ENCODE measurements around the gene PABPC1L2A.
"Not testable (repeated sequence)": the region's sequence is repeated elsewhere in the genome, so short reads cannot be mapped to it uniquely, and the experiment has no call there.

The PABPC1L2A gene

DNA sequence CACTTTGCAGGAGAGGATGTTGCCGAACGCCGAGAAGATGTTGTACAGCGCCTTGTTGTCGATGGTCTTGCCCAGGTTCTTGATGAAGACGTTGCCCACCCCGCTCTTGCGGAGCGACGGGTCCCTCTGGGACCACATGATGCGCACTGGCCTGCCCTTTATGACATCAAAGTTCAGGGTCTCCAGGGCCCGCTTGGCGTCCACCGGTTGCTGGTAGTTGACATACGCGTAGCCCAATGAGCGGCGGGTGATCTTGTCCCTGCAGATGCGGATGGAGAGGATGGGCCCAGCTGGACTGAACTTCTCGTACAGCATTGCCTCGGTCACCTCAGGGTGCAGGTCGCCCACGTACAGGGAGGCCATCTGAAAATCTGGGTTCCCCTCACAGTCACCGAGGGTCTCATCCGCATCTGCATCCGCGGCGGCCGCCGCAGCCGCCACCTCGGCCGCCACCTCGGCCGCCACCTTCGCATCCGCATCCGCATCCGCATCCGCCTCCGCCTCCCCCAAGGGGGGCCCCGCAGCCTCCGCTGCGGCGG is at the start of gene PABPC1L2A:
Gene PABPC1L2A (minus strand): TSS at position 489 of the 539 bp plus-strand sequence. CDS start 126 bp downstream, at position 363.
- not testable (repeated sequence) for H3K4me1 Mint-ChIP-seq (ENCODE audit: low read depth)

DNA sequence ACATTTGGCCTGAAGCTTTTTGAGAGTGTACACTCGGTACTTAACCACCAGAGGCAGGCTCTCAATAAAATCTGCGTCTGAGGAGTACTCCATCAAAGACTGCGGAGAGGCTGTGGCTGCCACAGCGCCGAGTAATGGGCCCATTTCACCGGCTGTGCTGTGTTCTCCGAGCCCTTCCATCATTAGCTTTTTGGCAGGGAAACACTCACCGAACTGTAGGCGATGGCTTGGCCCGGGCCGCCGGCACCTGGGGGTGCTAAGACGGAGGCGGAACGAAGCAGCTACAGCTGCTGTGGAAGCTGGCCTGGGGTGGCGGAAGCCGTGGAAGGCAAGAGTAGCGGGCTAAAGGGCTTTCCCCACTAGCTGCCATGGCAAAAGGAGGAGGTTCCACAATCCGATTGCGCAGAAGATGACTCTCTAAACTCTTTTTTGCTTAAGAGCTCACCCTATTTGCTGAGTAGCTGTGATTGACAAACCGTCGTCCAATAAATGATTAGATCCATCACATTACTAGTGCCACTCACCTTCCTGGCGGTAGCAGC is 48.5 kb upstream of the PABPC1L2A start:
- Mint-ChIP-seq H3K27ac (no peak overlapping the region), H3K4me1 (ENCODE audit: low read depth) (no peaks in the 10 kb centered on the region), H3K9me3 (no peaks in the 10 kb centered on the region), H3K4me3 (peak overlapping the region; percentile 68), H3K27me3 (peaks cover 8% of the 10 kb centered on the region), H3K36me3 (ENCODE audit: low read depth) (no peaks in the 10 kb centered on the region)

More for the DNA sequence above, at the start of gene PABPC1L2A:
- H3K27me3 Mint-ChIP-seq, result peaks cover 20% of the 10 kb centered on the region
- not testable (repeated sequence) for H3K27ac Mint-ChIP-seq; H3K4me3 Mint-ChIP-seq; H3K36me3 Mint-ChIP-seq (ENCODE audit: low read depth); H3K9me3 Mint-ChIP-seq

DNA sequence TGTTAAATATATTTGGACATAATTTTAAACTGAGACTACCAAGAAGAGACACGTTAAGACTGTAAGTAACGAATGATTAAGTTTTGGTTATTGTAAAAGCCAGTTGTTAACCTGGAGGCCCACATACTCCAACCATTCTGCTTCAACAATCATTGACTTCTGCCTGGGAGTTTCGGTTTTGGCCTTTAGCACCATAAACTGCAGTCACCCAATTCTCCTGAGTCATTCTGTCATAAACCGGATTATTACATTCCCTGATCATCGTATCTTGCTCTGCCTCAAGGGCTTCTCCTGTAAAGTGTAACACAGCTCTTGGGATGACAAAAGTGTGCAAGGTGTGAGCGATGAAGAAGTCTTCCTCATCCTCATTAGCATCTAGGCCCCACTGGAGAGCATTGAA is 46.9 kb upstream of the PABPC1L2A start:
- Mint-ChIP-seq H3K36me3 (ENCODE audit: low read depth) (no peaks in the 10 kb centered on the region), H3K27ac (no peak overlapping the region), H3K4me1 (ENCODE audit: low read depth) (no peaks in the 10 kb centered on the region), H3K9me3 (no peaks in the 10 kb centered on the region), H3K4me3 (no peak overlapping the region), H3K27me3 (peaks cover 8% of the 10 kb centered on the region)

DNA sequence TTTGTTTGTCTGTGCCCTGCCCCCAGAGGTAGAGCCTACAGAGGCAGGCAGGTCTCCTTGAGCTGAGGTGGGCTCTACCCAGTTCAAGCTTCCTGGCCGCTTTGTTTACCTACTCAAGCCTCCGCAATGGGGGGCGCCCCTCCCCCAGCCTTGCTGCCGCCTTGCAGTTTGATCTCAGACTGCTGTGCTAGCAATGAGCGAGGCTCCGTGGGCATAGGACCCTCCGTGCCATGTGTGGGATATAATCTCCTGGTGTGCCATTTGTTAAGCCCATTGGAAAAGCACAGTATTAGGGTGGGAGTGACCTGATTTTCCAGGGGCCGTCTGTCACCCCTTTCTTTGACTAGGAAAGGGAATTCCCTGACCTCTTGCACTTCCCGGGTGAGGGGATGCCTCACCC is 20.2 kb upstream of the PABPC1L2A start:
- H3K36me3 Mint-ChIP-seq (ENCODE audit: low read depth); H3K9me3 Mint-ChIP-seq; H3K27ac Mint-ChIP-seq: not testable (repeated sequence)

DNA sequence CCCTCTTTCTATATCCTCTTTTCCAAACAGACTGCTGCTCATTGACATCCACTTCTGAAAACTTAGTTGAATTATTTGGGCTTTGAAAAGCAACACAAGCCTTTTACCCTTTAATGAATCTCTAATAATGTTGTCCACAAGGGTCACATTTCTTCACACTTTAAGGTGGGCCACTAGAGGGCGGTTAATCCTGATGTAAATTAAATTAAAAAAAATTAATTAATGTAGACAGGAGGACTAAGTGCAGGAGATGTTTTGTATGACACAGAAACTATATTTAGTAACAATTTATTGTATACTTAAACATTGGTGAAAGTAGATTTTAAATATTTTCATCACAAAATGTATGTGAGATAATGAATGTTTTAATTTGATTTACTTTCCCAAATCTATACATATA is 7.5 kb upstream of the PABPC1L2A start:
- H3K36me3 Mint-ChIP-seq (ENCODE audit: low read depth); H3K27me3 Mint-ChIP-seq; H3K9me3 Mint-ChIP-seq; H3K4me1 Mint-ChIP-seq (ENCODE audit: low read depth); H3K4me3 Mint-ChIP-seq; H3K27ac Mint-ChIP-seq: not testable (repeated sequence)

More for the DNA sequence above, 20.2 kb upstream of the PABPC1L2A start:
- H3K4me1 Mint-ChIP-seq (ENCODE audit: low read depth); H3K4me3 Mint-ChIP-seq; H3K27me3 Mint-ChIP-seq: not testable (repeated sequence)

DNA sequence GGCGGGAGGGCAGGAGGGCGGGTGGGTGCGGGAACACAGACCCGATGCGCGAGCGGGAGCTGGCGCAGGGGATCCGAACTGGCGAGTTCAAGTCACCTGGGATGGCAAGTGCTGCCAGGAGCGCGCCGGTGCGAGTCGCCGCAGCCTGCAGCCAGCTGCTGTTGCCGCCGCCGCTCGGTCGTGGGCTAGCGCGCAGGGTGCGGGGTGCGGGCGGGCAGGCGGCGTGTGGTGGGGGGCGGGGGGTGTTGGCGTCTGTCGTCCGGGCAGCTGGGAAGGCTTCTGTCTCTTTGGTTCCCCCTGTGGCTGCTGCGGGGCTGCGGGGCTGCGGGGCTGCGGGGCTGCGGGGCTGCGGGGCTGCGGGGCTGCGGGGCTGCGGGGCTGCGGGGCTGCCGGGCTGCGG is 572 bp upstream of the PABPC1L2A start:
- H3K9me3 Mint-ChIP-seq; H3K36me3 Mint-ChIP-seq (ENCODE audit: low read depth); H3K4me1 Mint-ChIP-seq (ENCODE audit: low read depth); H3K4me3 Mint-ChIP-seq; H3K27ac Mint-ChIP-seq: not testable (repeated sequence)
- H3K27me3 Mint-ChIP-seq, result peaks cover 15% of the 10 kb centered on the region

DNA sequence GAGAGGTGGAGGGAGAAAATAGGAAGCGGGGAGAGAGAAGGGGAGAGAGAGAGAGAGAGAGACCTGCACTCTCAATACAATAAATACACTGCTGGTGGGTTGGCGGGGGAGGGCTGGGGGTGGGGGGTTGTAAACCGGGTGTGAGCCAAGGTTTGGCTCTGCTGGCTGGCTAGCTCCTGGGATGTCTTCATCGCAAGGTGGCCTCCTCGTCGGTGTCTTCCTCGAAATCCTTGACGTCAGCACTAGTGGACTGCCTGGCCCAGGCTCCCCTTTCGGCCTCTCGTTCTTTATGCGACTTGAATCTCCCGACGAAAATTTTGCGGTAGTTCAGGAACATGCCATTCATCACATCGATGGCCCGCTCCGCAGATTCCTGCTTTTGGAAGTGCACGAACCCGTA is 715 bp downstream of the PABPC1L2A start:
- H3K27me3 Mint-ChIP-seq, result peaks cover 24% of the 10 kb centered on the region
- H3K36me3 Mint-ChIP-seq (ENCODE audit: low read depth); H3K9me3 Mint-ChIP-seq; H3K27ac Mint-ChIP-seq; H3K4me3 Mint-ChIP-seq; H3K4me1 Mint-ChIP-seq (ENCODE audit: low read depth): not testable (repeated sequence)

DNA sequence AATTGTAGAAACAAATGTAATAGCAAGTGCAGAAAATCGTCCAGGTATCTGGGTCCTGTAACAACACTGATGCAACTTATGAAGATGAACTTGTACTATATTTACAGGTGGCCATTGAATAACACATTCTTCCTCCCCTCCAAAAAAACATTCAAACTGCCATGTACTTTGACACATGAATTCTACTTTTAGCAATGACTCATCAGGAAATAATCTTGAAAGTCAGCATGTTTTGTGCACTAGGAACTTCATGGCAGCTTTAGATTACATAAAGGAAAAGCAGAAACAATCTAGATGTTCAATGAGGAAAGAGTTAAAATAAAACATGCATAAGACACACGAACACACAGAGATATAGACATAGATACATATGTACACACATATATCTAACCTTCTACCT is 2.5 kb downstream of the PABPC1L2A start:
- Mint-ChIP-seq H3K36me3 (ENCODE audit: low read depth) (no peaks in the 10 kb centered on the region), H3K27ac (no peak overlapping the region), H3K9me3 (no peaks in the 10 kb centered on the region), H3K4me3 (no peak overlapping the region), H3K4me1 (ENCODE audit: low read depth) (no peaks in the 10 kb centered on the region), H3K27me3 (peaks cover 26% of the 10 kb centered on the region)

DNA sequence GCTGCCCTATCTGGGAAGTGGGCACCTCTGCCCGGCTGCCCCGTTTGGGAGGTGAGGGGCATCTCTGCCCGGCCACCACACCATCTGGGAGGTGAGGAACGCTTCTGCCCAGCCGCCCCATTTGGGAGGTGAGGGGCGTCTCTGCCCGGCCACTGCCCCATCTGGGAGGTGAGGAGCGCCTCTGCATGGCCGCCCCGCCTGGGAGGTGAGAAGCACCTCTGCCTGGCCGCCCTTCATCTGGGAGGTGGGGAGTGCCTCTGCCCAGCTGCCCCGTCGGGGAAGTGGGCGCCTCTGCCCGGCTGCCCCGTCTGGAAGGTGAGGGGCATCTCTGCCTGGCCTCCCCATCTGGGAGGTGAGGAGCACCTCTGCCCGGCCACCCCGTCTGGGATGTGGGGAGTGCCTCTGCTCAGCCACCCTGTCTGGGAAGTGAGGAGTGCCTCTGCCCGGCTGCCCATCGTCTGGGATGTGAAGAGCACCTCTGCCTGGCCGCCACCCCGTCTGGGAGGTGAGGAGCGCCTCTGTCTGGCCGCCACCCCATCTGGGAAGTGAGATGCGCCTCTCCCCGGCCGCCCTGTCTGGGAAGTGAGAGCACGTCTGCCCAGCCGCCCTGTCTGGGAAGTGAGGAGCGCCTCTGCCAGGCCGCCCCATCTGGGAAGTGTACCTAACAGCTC is 9.8 kb downstream of the PABPC1L2A start:
- no peaks in the 10 kb centered on the region for H3K9me3 Mint-ChIP-seq
- no peak overlapping the region for H3K4me3 Mint-ChIP-seq
- H3K27ac Mint-ChIP-seq, result no peak overlapping the region
- peaks cover 4% of the 10 kb centered on the region for H3K36me3 Mint-ChIP-seq (ENCODE audit: low read depth)
- H3K27me3 Mint-ChIP-seq, result peaks cover 10% of the 10 kb centered on the region
- no peaks in the 10 kb centered on the region for H3K4me1 Mint-ChIP-seq (ENCODE audit: low read depth)

DNA sequence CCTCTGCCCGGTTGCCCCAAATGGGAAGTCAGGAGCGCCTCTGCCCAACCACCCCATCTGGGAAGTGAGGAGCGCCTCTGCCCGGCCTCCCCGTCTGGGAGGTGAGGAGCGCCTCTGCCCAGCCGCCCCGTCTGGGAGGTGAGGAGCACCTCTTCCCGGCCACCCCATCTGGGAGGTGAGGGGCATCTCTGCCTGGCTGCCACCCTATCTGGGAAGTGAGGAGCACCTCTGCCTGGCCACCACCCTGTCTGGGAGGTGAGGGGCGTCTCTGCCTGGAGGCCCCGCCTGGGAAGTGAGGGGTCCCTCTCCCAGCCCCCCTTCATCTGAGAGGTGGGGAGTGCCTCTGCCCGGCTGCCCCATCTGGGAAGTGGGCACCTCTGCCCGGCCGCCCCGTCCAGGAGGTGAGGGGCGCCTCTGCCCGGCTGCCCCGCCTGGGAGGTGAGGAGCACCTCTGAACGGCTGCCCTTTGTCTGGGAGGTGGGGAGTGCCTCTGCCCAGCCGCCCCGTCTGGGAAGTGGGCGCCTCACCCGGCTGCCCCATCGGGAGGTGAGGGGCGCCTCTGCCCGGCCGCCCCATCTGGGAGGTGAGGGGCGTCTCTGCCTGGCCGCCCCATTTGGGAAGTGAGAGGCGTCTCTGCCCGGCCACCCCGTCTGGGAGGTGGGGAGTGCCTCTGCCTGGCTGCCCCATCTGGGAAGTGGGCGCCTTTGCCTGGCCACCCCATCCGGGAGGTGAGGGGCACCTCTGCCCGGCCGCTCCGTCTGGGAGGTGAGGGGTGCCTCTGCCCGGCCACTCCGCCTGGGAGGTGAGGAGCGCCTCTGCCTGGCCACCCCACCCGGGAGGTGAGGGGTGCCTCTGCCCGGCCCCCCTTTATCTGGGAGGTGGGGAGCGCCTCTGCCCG is 10.6 kb downstream of the PABPC1L2A start:
- Mint-ChIP-seq H3K27me3 (peaks cover 3% of the 10 kb centered on the region), H3K36me3 (ENCODE audit: low read depth) (peaks cover 4% of the 10 kb centered on the region), H3K27ac (no peak overlapping the region), H3K9me3 (no peaks in the 10 kb centered on the region), H3K4me1 (ENCODE audit: low read depth) (no peaks in the 10 kb centered on the region), H3K4me3 (no peak overlapping the region)

DNA sequence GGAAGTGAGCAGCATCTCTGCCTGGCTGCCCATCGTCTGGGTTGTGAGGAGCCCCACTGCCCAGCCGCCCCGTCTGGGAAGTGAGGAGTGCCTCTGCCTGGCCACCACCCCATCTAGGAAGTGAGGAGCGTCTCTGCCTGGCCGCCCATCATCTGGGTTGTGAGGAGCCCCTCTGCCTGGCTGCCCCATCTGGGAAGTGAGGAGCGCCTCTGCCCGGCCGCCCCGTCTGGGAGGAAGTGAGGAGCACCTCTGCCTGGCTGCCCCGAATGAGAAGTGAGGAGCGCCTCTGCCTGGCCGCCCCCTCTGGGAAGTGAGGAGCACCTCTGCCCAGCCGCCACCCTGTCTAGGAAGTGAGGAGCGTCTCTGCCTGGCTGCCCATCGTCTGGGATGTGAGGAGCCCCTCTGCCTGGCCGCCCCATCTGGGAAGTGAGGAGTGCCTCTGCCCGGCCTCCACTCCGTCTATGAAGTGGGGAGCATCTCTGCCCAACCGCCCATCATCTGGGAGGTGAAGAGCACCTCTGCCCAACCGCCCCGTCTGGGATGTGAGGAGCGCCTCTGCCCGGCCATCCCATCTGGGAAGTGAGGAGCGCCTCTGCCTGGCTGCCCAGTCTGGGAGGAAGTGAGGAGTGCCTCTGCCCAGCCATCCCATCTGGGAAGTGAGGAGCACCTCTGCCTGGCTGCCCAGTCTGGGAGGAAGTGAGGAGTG is 11.4 kb downstream of the PABPC1L2A start:
- not testable (repeated sequence) for H3K4me1 Mint-ChIP-seq (ENCODE audit: low read depth); H3K4me3 Mint-ChIP-seq; H3K9me3 Mint-ChIP-seq; H3K36me3 Mint-ChIP-seq (ENCODE audit: low read depth); H3K27me3 Mint-ChIP-seq; H3K27ac Mint-ChIP-seq

DNA sequence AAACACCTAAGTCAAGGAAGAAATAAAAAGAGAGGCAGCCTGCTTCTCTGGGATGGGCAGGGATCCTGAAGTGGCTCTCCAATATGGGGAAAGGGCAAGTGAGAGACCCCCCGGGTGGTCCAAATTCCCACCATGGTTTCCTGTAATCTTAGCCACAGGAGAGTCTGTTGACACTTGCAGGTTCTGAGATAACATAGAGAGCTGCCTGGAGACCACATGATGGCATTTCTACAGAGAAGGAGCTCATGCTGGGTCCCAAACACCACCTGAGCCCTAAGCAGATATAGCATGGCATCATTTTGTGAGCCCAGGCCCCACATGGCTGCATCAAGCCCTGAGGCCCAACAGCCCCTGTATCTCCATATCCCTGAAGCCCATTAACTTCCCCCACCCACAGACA is 50.4 kb downstream of the PABPC1L2A start:
- Mint-ChIP-seq H3K4me1 (ENCODE audit: low read depth) (no peaks in the 10 kb centered on the region), H3K27me3 (no peaks in the 10 kb centered on the region), H3K4me3 (no peak overlapping the region), H3K27ac (no peak overlapping the region), H3K36me3 (ENCODE audit: low read depth) (no peaks in the 10 kb centered on the region), H3K9me3 (peaks cover 4% of the 10 kb centered on the region)

Data from stimulated activated naive CD8-positive, alpha-beta T cell treated with anti-CD3 and anti-CD28 coated beads, Interleukin-15, Interleukin-2, amounts not matched to agents 100 ng/mL and 50 ng/mL, for 24 hours (primary cell).